Liver (tissue), 9 donors: Measurements from ENCODE around the gene PIP5K1C. TPM values are rescaled to one million over a fixed set of nuclear protein-coding genes. Genes with fewer than 3 reads are reported as not detected.

Experiments
- DNase-seq: peaks from one replicate; pipeline ENCODE4 v3.0.0-alpha.2; 2017; ENCODE audit warnings: low spot score
- H3K27ac ChIP-seq, 2 donors: one replicate each; pipeline ENCODE4 v1.7.0; 2013; ENCODE audit warnings: inconsistent platforms in 2 of 2, low read length in 2 of 2, control low read depth in 1 of 2, low read depth in 1 of 2, mild to moderate bottlenecking in 1 of 2
- H3K27me3 ChIP-seq, 4 donors: one replicate each; pipeline versions ENCODE4 v1.6.1 to v1.7.0; 2013; ENCODE audit warnings: low read length in 3 of 4, inconsistent platforms in 1 of 4, mild to moderate bottlenecking in 1 of 4, moderate library complexity in 1 of 4; ENCODE audit not compliant: control insufficient read depth in 4 of 4, insufficient read depth in 4 of 4
- H3K36me3 ChIP-seq, 4 donors: one replicate each; pipeline versions ENCODE4 v1.6.1 to v1.7.0; 2013; ENCODE audit warnings: low read length in 3 of 4, mild to moderate bottlenecking in 3 of 4, low read depth in 1 of 4, moderate library complexity in 1 of 4; ENCODE audit not compliant: control insufficient read depth in 4 of 4, insufficient read depth in 3 of 4
- H3K4me1 ChIP-seq, 4 donors: one replicate each; pipeline versions ENCODE4 v1.6.1 to v1.7.0; 2013; ENCODE audit warnings: low read length in 3 of 4, mild to moderate bottlenecking in 3 of 4, moderate library complexity in 1 of 4; ENCODE audit not compliant: control insufficient read depth in 4 of 4, insufficient read depth in 4 of 4
- H3K4me3 ChIP-seq, 3 donors: one replicate each; pipeline versions ENCODE4 v1.6.1 to v1.7.0; 2013; ENCODE audit warnings: low read length in 3 of 3, control low read depth in 1 of 3, low read depth in 1 of 3, mild to moderate bottlenecking in 1 of 3
- H3K9ac ChIP-seq, 2 donors: one replicate each; pipeline ENCODE4 v1.7.0; 2013; ENCODE audit warnings: low read length in 2 of 2, mild to moderate bottlenecking in 2 of 2, moderate library complexity in 2 of 2, control low read depth in 1 of 2, low read depth in 1 of 2
- H3K9me3 ChIP-seq, 4 donors: one replicate each; pipeline versions ENCODE4 v1.6.1 to v1.7.0; 2013; ENCODE audit warnings: low read length in 3 of 4; ENCODE audit not compliant: control insufficient read depth in 4 of 4
- ATF3 ChIP-seq: IDR thresholded peaks from 2 replicates; pipeline ENCODE4 v1.6.1; 2016; ENCODE audit warnings: antibody characterized with exemption
- EGR1 ChIP-seq, 2 donors: IDR thresholded peaks; 2 replicates each; pipeline ENCODE4 v1.6.1; 2016 to 2018; ENCODE audit warnings: antibody characterized with exemption in 2 of 2, low read depth in 2 of 2
- FOXA1 ChIP-seq: IDR thresholded peaks from 2 replicates; pipeline ENCODE4 v1.6.1; 2016; ENCODE audit warnings: antibody characterized with exemption
- GABPA ChIP-seq, 2 donors: IDR thresholded peaks in 1 of 2; conservative IDR thresholded peaks in 1 of 2; 2 replicates each; pipeline ENCODE4 v1.6.1; 2016; ENCODE audit warnings: antibody characterized with exemption in 2 of 2, mild to moderate bottlenecking in 1 of 2, moderate library complexity in 1 of 2
- HNF4G ChIP-seq: IDR thresholded peaks from 2 replicates; pipeline ENCODE4 v1.6.1; 2016; ENCODE audit warnings: antibody characterized with exemption
- JUND ChIP-seq, 2 donors: IDR thresholded peaks; 2 replicates each; pipeline ENCODE4 v1.6.1; 2016; ENCODE audit warnings: antibody characterized with exemption in 2 of 2
- NR2F2 ChIP-seq: IDR thresholded peaks from 2 replicates; pipeline ENCODE4 v1.6.1; 2016; ENCODE audit warnings: antibody characterized with exemption
- RAD21 ChIP-seq, 2 donors: IDR thresholded peaks; 2 replicates each; pipeline ENCODE4 v1.6.1; 2016; ENCODE audit warnings: antibody characterized with exemption in 2 of 2, mild to moderate bottlenecking in 2 of 2
- REST ChIP-seq: IDR thresholded peaks from 2 replicates; pipeline ENCODE4 v1.6.1; 2016; ENCODE audit warnings: antibody characterized with exemption, mild to moderate bottlenecking
- RXRA ChIP-seq, 2 donors: IDR thresholded peaks; 2 replicates each; pipeline ENCODE4 v1.6.1; 2017 to 2018; ENCODE audit warnings: antibody characterized with exemption in 2 of 2, mild to moderate bottlenecking in 1 of 2
- SP1 ChIP-seq: IDR thresholded peaks from 2 replicates; pipeline ENCODE4 v1.6.1; 2018; ENCODE audit warnings: antibody characterized with exemption, mild to moderate bottlenecking
- TAF1 ChIP-seq: conservative IDR thresholded peaks from 2 replicates; pipeline ENCODE4 v1.6.1; 2016; ENCODE audit warnings: antibody characterized with exemption, mild to moderate bottlenecking
- YY1 ChIP-seq: IDR thresholded peaks from 2 replicates; pipeline ENCODE4 v1.6.1; 2016; ENCODE audit warnings: antibody characterized with exemption, mild to moderate bottlenecking
- ZBTB33 ChIP-seq: IDR thresholded peaks from 2 replicates; pipeline ENCODE4 v1.6.1; 2016; ENCODE audit warnings: antibody characterized with exemption
- WGBS: extraction: QIAGEN DNeasy Blood & Tissue Kit; methylation state at CpG from one replicate; pipeline ENCODE4 v1.1.7; 2013; 5-methylcytosine and 5-hydroxymethylcytosine counted together
- polyA plus RNA-seq, 2 donors: library from polyadenylated mRNA; stranded (reverse) in 1 of 2; unstranded in 1 of 2; fragments of 200-250 nt in 1 of 2; fragments of >200 nt in 1 of 2; fragmentation: Nextera tagmentation in 1 of 2; extraction: Ambion mirVana in 1 of 2; gene quantifications; one replicate each; pipeline versions ENCODE4 v1.2.1 to v1.2.3, GENCODE V29; 2013 to 2015
- total RNA-seq, 2 donors: library from RNA; depleted of rRNA; stranded (reverse); fragments of >200 nt; gene quantifications; one replicate each; pipeline ENCODE4 v1.2.3, GENCODE V29; 2014
- TF ChIP-seq, protein P1 (sequence below): IDR thresholded peaks from 2 replicates; pipeline ENCODE4 v1.6.1; 2016; ENCODE audit warnings: antibody characterized with exemption
- TF ChIP-seq, protein P2 (sequence below): fragments of 150-350 bp; IDR thresholded peaks from 2 replicates; pipeline ENCODE4 v1.5.1; 2017; ENCODE audit warnings: improper control_type of control experiment, low read depth, low read length; ENCODE audit not compliant: missing input control
- donor health status: healthy.
- donor health status: healthy.
- donor health status: healthy.
- donor health status: healthy.
- donor health status: healthy.

Gene PIP5K1C
- total and polyA plus RNA-seq, 4 donors: 1.8 to 7.4 (median 6.0) TPM

DNA sequence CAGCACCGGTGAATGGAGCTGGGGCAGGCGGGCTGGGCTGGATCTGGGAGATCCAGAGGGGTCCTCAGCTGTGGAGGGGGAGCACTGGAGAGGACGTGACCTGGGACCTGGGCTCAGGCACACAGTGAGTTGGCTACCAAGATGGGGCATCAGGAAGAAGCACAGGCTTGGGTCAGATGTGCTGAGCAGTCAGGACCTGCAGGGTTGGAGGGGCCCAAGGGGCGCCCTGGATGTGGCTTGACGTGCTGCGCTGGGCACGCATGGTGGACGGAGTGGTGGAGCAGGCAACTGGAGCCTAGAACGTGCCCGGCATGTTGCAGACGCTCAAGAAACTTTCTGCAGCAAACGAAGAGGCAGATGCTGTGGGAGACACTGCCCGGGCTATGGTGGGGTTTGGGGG is 20.7 kb downstream of the PIP5K1C start:
- Histone ChIP-seq H3K4me3 (no peak overlapping the region), H3K27me3 (no peaks in the 10 kb centered on the region), H3K4me1 (no peaks in the 10 kb centered on the region), H3K36me3 (peaks cover 0 to 2% (median under 1%) of the 10 kb centered on the region in 4 donors), H3K9me3 (peaks cover 0 to 3% (median 0%) of the 10 kb centered on the region in 4 donors), H3K27ac (no peak overlapping the region), H3K9ac (no peak overlapping the region)
- TF ChIP-seq SP1 (no peak), HNF4G (no peak), EGR1 (IDR thresholded peaks at IDR 0.05; ENCODE audit: low read depth in 2 of 2) (no peak), RAD21 (IDR thresholded peaks at IDR 0.05) (no peak), YY1 (no peak), NR2F2 (no peak), REST (no peak), ZBTB33 (no peak), JUND (IDR thresholded peaks at IDR 0.05) (no peak), ATF3 (no peak), RXRA (IDR thresholded peaks at IDR 0.05) (no peak), GABPA (IDR thresholded peaks at IDR 0.05 in 1 of 2, conservative IDR thresholded peaks at IDR 0.05 in 1 of 2) (no peak)
- TF ChIP-seq, protein P1, sequence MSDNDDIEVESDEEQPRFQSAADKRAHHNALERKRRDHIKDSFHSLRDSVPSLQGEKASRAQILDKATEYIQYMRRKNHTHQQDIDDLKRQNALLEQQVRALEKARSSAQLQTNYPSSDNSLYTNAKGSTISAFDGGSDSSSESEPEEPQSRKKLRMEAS: no peak
- TF ChIP-seq, protein P2, sequence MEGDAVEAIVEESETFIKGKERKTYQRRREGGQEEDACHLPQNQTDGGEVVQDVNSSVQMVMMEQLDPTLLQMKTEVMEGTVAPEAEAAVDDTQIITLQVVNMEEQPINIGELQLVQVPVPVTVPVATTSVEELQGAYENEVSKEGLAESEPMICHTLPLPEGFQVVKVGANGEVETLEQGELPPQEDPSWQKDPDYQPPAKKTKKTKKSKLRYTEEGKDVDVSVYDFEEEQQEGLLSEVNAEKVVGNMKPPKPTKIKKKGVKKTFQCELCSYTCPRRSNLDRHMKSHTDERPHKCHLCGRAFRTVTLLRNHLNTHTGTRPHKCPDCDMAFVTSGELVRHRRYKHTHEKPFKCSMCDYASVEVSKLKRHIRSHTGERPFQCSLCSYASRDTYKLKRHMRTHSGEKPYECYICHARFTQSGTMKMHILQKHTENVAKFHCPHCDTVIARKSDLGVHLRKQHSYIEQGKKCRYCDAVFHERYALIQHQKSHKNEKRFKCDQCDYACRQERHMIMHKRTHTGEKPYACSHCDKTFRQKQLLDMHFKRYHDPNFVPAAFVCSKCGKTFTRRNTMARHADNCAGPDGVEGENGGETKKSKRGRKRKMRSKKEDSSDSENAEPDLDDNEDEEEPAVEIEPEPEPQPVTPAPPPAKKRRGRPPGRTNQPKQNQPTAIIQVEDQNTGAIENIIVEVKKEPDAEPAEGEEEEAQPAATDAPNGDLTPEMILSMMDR: no peak
- WGBS: 92% methylated on average over 13 of the region's 13 CpGs
- DNase-seq: no peak

GRCh38 chr19:3679138-3679537 is 21.1 kb downstream of the PIP5K1C start:
- Histone ChIP-seq H3K27me3 (no peaks in the 10 kb centered on the region), H3K4me1 (no peaks in the 10 kb centered on the region), H3K9me3 (no peaks in the 10 kb centered on the region), H3K27ac (no peak overlapping the region), H3K9ac (no peak overlapping the region), H3K36me3 (peaks cover 0 to 2% (median under 1%) of the 10 kb centered on the region in 4 donors), H3K4me3 (no peak overlapping the region)
- WGBS: 94% methylated on average over 12 of the region's 12 CpGs
- DNase-seq: no peak
- no peak for TF ChIP-seq GABPA (IDR thresholded peaks at IDR 0.05 in 1 of 2, conservative IDR thresholded peaks at IDR 0.05 in 1 of 2)
- no peak for TF ChIP-seq ATF3
- TF ChIP-seq, protein P2: no peak
- no peak for TF ChIP-seq EGR1 (IDR thresholded peaks at IDR 0.05; ENCODE audit: low read depth in 2 of 2)
- TF ChIP-seq REST: no peak
- no peak for TF ChIP-seq RXRA (IDR thresholded peaks at IDR 0.05)
- TF ChIP-seq, protein P1: no peak
- TF ChIP-seq YY1: no peak
- no peak for TF ChIP-seq SP1
- TF ChIP-seq NR2F2: no peak
- no peak for TF ChIP-seq TAF1
- TF ChIP-seq FOXA1: no peak
- TF ChIP-seq RAD21 (IDR thresholded peaks at IDR 0.05): no peak
